Measurements from ENCODE around the gene PADI2. TPM values are rescaled to one million over a fixed set of nuclear protein-coding genes. Genes with fewer than 3 reads are reported as not detected.

The PADI2 gene
- total and polyA plus RNA-seq, 2 of the 8 experiments (the other 6 are each of a cell fraction or from before 2014, with no cell fraction given), result 1.6 to 7.5 TPM

- H3K9me3 ChIP-seq (ENCODE audit: insufficient read depth in 2 of 2, low read depth in 1 of 2, low read length in 1 of 2), result peaks cover 0 to 4% of the 10 kb centered on the region in 2 experiments; a peak in 1 of 4 replicates
- no peak overlapping the region for H3K9ac ChIP-seq (replicated peaks in 1 of 4; ENCODE audit: extremely low read depth in 1 of 4, low read depth in 3 of 4, low read length in 3 of 4)
- WGBS, 2 experiments (ENCODE audit: extremely low coverage in 1 of 2, insufficient coverage in 1 of 2, insufficient read length in 1 of 2, insufficient replicate concordance in 2 of 2, low coverage in 1 of 2, low lambda C conversion rate in 2 of 2, missing lambda C conversion rate in 1 of 2), result 85% methylated on average over 1 of the region's 1 CpG; no CpG with 5 or more reads in 1 of the 2 experiments
- no peak overlapping the region for H3K14ac ChIP-seq (ENCODE audit: insufficient read length)
- H3K23me2 ChIP-seq (ENCODE audit: low read depth, low read length), result no peaks in the 10 kb centered on the region
- no peak overlapping the region for H2AK5ac ChIP-seq (ENCODE audit: low read depth, low read length)
- no peaks in the 10 kb centered on the region for H3K79me2 ChIP-seq (ENCODE audit: control insufficient read depth in 1 of 2, insufficient read depth in 2 of 2, low read length in 2 of 2)
- H4K20me1 ChIP-seq (replicated peaks in 1 of 2; ENCODE audit: control insufficient read depth in 1 of 2, insufficient read depth in 2 of 2, low read length in 2 of 2), result no peaks in the 10 kb centered on the region
- H3K4ac ChIP-seq (replicated peaks; ENCODE audit: insufficient read length, low read depth, low read length), result no peak overlapping the region
- CTCF ChIA-PET (ENCODE audit: partially characterized antibody), result interaction anchor here (1.6 kb wide), 1 partner anchor 95 kb away, joined by 3 read pairs; no protein-coding TSS in a partner anchor
- no peak overlapping the region for H3K4me2 ChIP-seq (ENCODE audit: insufficient read depth in 1 of 2, low read depth in 2 of 2, low read length in 2 of 2)
- H4K5ac ChIP-seq (ENCODE audit: insufficient read length, low read depth, low read length), result no peak overlapping the region
- no peak for TF ChIP-seq EZH2 (IDR thresholded peaks at IDR 0.05; ENCODE audit: low read depth, low read length, severe bottlenecking)
- H3K79me1 ChIP-seq (ENCODE audit: low read depth, low read length), result no peaks in the 10 kb centered on the region
- POLR2A ChIA-PET (ENCODE audit: partially characterized antibody), result no interaction called here
- no peak overlapping the region for H3K23ac ChIP-seq (ENCODE audit: insufficient read length)
- DNase-seq (ENCODE audit: low read depth in 1 of 2, low spot score in 2 of 2), result no peak
- H4K8ac ChIP-seq (ENCODE audit: extremely low read depth, insufficient read depth, low read length), result no peak overlapping the region
- no peaks in the 10 kb centered on the region for H3K27me3 ChIP-seq (replicated peaks in 1 of 4; ENCODE audit: control insufficient read depth in 3 of 4, extremely low read depth in 1 of 4, insufficient read depth in 3 of 4, low read length in 3 of 4)
- H3K4me3 ChIP-seq (ENCODE audit: extremely low read depth in 1 of 4, insufficient read depth in 2 of 4, low read depth in 3 of 4, low read length in 4 of 4), result no peak overlapping the region
- no peak overlapping the region for H2BK12ac ChIP-seq (ENCODE audit: low read depth, low read length)
- no peaks in the 10 kb centered on the region for H3K36me3 ChIP-seq (ENCODE audit: control insufficient read depth in 2 of 4, insufficient read depth in 4 of 4, low read length in 3 of 4)
- FAIRE-seq, result no peak
- no peak overlapping the region for H3K56ac ChIP-seq (replicated peaks; ENCODE audit: insufficient read length, low read depth, low read length)
- no peak overlapping the region for H2BK120ac ChIP-seq (replicated peaks; ENCODE audit: low read depth, low read length)
- no peak overlapping the region for H2AFZ ChIP-seq (ENCODE audit: low read length)
- H3K18ac ChIP-seq (ENCODE audit: extremely low read depth, low read length), result no peak overlapping the region
- H3K4me1 ChIP-seq (replicated peaks in 1 of 4; ENCODE audit: control insufficient read depth in 3 of 4, insufficient read depth in 4 of 4, low read length in 3 of 4), result peaks cover 0 to 3% (median 0%) of the 10 kb centered on the region in 4 experiments; a peak in 1 of 7 replicates
- no peak overlapping the region for H2BK15ac ChIP-seq (ENCODE audit: low read length)
- H3K27ac ChIP-seq (ENCODE audit: low read depth, low read length), result no peak overlapping the region
- no peak overlapping the region for H2BK20ac ChIP-seq (ENCODE audit: low read length)
- H4K91ac ChIP-seq (replicated peaks; ENCODE audit: insufficient read length, low read length), result no peak overlapping the region
- no peak overlapping the region for H2BK5ac ChIP-seq (ENCODE audit: low read depth, low read length)
Measured at GRCh38 chr1:17140279-17140678, 21.0 kb upstream of the PADI2 start.
